H1 (cell line): Measurements from ENCODE around the gene SLC25A6. TPM values are rescaled to one million over a fixed set of nuclear protein-coding genes. Genes with fewer than 3 reads are reported as not detected.

Source experiments
- CTCF ChIA-PET: fragments of 300-600 bp; sonication (Branson Sonifier 250); formaldehyde crosslinking; loops from one replicate; lab custom pipeline; 2021; ENCODE audit not compliant: partially characterized antibody; lab: Charles Lee
- POLR2A ChIA-PET: fragments of 300-600 bp; sonication (Branson Sonifier 250); formaldehyde crosslinking; loops from one replicate; lab custom pipeline; 2021; ENCODE audit warnings: inconsistent platforms; ENCODE audit not compliant: partially characterized antibody; lab: Charles Lee
- DNase-seq, 2 experiments: peaks; one replicate each; pipeline versions ENCODE4 v3.0.0 to v3.0.0-alpha.2; 2010 to 2022; ENCODE audit warnings: low spot score in 2 of 2, low read depth in 1 of 2, mixed read lengths in 1 of 2
- FAIRE-seq: peaks from 2 replicates; lab custom pipeline; 2011; peaks lifted over from hg19 to GRCh38; lab: Jason Lieb, UNC
- H2AFZ ChIP-seq: 2 replicates; pipeline ENCODE4 v1.8.1; 2012; ENCODE audit warnings: low read length, inconsistent platforms
- H2AK5ac ChIP-seq: 2 replicates; pipeline ENCODE4 v1.6.1; 2013; ENCODE audit warnings: low read depth, low read length
- H2BK120ac ChIP-seq: replicated peaks from 2 replicates; pipeline ENCODE3; 2013; ENCODE audit warnings: low read depth, low read length, inconsistent platforms
- H2BK12ac ChIP-seq: 2 replicates; pipeline ENCODE4 v1.6.1; 2013; ENCODE audit warnings: low read depth, low read length
- H2BK15ac ChIP-seq: 2 replicates; pipeline ENCODE4 v1.6.1; 2013; ENCODE audit warnings: low read length
- H2BK20ac ChIP-seq: 2 replicates; pipeline ENCODE4 v1.6.1; 2013; ENCODE audit warnings: low read length
- H2BK5ac ChIP-seq: 2 replicates; pipeline ENCODE4 v1.6.1; 2013; ENCODE audit warnings: low read depth, low read length
- H3K14ac ChIP-seq: 2 replicates; pipeline ENCODE4 v1.6.1; 2013; ENCODE audit warnings: inconsistent platforms; ENCODE audit not compliant: insufficient read length
- H3K18ac ChIP-seq: 2 replicates; pipeline ENCODE4 v1.6.1; 2013; ENCODE audit warnings: low read length; ENCODE audit errors: extremely low read depth
- H3K23ac ChIP-seq: 2 replicates; pipeline ENCODE4 v1.6.1; 2013; ENCODE audit warnings: inconsistent platforms; ENCODE audit not compliant: insufficient read length
- H3K23me2 ChIP-seq: 2 replicates; pipeline ENCODE4 v1.6.1; 2013; ENCODE audit warnings: low read depth, low read length
- H3K27ac ChIP-seq: 2 replicates; pipeline ENCODE4 v1.6.1; 2011; ENCODE audit warnings: low read depth, low read length, inconsistent platforms
- H3K27me3 ChIP-seq, 4 experiments: replicated peaks in 1 of 4; 1 replicate in 1 of 4; 2 replicates in 3 of 4; pipeline versions ENCODE4 v1.6.1 to v1.8.1; 2011 to 2013; ENCODE audit warnings: low read length in 3 of 4, mild to moderate bottlenecking in 3 of 4, inconsistent platforms in 2 of 4, mixed read lengths in 2 of 4, moderate library complexity in 1 of 4; ENCODE audit not compliant: control insufficient read depth in 3 of 4, insufficient read depth in 3 of 4; ENCODE audit errors: extremely low read depth in 1 of 4
- H3K36me3 ChIP-seq, 4 experiments: 2 replicates each; pipeline versions ENCODE4 v1.6.1 to v1.8.1; 2011 to 2013; ENCODE audit warnings: mild to moderate bottlenecking in 4 of 4, low read length in 3 of 4, moderate library complexity in 2 of 4, control low read depth in 1 of 4, inconsistent platforms in 1 of 4; ENCODE audit not compliant: insufficient read depth in 4 of 4, control insufficient read depth in 2 of 4
- H3K4ac ChIP-seq: replicated peaks from 2 replicates; pipeline ENCODE3; 2013; ENCODE audit warnings: low read length, low read depth, mixed read lengths, inconsistent platforms; ENCODE audit not compliant: insufficient read length
- H3K4me1 ChIP-seq, 4 experiments: replicated peaks in 1 of 4; 1 replicate in 1 of 4; 2 replicates in 3 of 4; pipeline versions ENCODE4 v1.6.1 to v1.8.1; 2011 to 2013; ENCODE audit warnings: low read length in 3 of 4, inconsistent platforms in 2 of 4, mixed read lengths in 1 of 4; ENCODE audit not compliant: insufficient read depth in 4 of 4, control insufficient read depth in 3 of 4
- H3K4me2 ChIP-seq, 2 experiments: 2 replicates each; pipeline versions ENCODE4 v1.6.1 to v1.8.1; 2011 to 2013; ENCODE audit warnings: low read depth in 2 of 2, low read length in 2 of 2, control low read depth in 1 of 2, inconsistent platforms in 1 of 2, mild to moderate bottlenecking in 1 of 2; ENCODE audit not compliant: insufficient read depth in 1 of 2
- H3K4me3 ChIP-seq, 4 experiments: fragments of 200-600, 300-600 bp in 1 of 4; sonication (generic), shearing (Covaris generic), sonication (Bioruptor Twin) in 1 of 4; 2 replicates each; pipeline versions ENCODE4 v1.5.1 to v1.8.1; 2011 to 2016; ENCODE audit warnings: low read length in 4 of 4, low read depth in 3 of 4, control low read depth in 2 of 4, inconsistent platforms in 2 of 4, mild to moderate bottlenecking in 2 of 4, mixed read lengths in 1 of 4, moderate library complexity in 1 of 4; ENCODE audit not compliant: insufficient read depth in 2 of 4; ENCODE audit errors: extremely low read depth in 1 of 4
- H3K56ac ChIP-seq: replicated peaks from 2 replicates; pipeline ENCODE3; 2013; ENCODE audit warnings: low read depth, mild to moderate bottlenecking, mixed read lengths, low read length, inconsistent platforms; ENCODE audit not compliant: insufficient read length
- H3K79me1 ChIP-seq: 2 replicates; pipeline ENCODE4 v1.6.1; 2013; ENCODE audit warnings: low read depth, low read length, control low read depth
- H3K79me2 ChIP-seq, 2 experiments: 2 replicates each; pipeline versions ENCODE4 v1.6.1 to v1.8.1; 2012 to 2013; ENCODE audit warnings: low read length in 2 of 2, mild to moderate bottlenecking in 2 of 2, inconsistent platforms in 1 of 2; ENCODE audit not compliant: insufficient read depth in 2 of 2, control insufficient read depth in 1 of 2
- H3K9ac ChIP-seq, 4 experiments: replicated peaks in 1 of 4; 1 replicate in 1 of 4; 2 replicates in 3 of 4; pipeline versions ENCODE4 v1.6.1 to v1.8.1; 2011 to 2013; ENCODE audit warnings: low read depth in 3 of 4, low read length in 3 of 4, control low read depth in 2 of 4, mild to moderate bottlenecking in 2 of 4, moderate library complexity in 2 of 4, inconsistent platforms in 1 of 4; ENCODE audit errors: extremely low read depth in 1 of 4
- H3K9me3 ChIP-seq, 2 experiments: 2 replicates each; pipeline versions ENCODE4 v1.6.1 to v1.8.1; 2012 to 2013; ENCODE audit warnings: mild to moderate bottlenecking in 2 of 2, moderate library complexity in 2 of 2, control low read depth in 1 of 2, inconsistent platforms in 1 of 2, low read depth in 1 of 2, low read length in 1 of 2, mixed read lengths in 1 of 2; ENCODE audit not compliant: insufficient read depth in 2 of 2
- H4K20me1 ChIP-seq, 2 experiments: replicated peaks in 1 of 2; 2 replicates each; pipeline versions ENCODE3 to v1.8.1; 2011 to 2013; ENCODE audit warnings: inconsistent platforms in 2 of 2, low read length in 2 of 2, mild to moderate bottlenecking in 1 of 2; ENCODE audit not compliant: insufficient read depth in 2 of 2, control insufficient read depth in 1 of 2
- H4K5ac ChIP-seq: 2 replicates; pipeline ENCODE4 v1.6.1; 2013; ENCODE audit warnings: low read length, low read depth, mixed read lengths, inconsistent platforms; ENCODE audit not compliant: insufficient read length
- H4K8ac ChIP-seq: 2 replicates; pipeline ENCODE4 v1.8.0; 2013; ENCODE audit warnings: mild to moderate bottlenecking, moderate library complexity, low read length, inconsistent platforms; ENCODE audit not compliant: insufficient read depth; ENCODE audit errors: extremely low read depth
- H4K91ac ChIP-seq: replicated peaks from 2 replicates; pipeline ENCODE3; 2013; ENCODE audit warnings: low read length, mixed read lengths, inconsistent platforms; ENCODE audit not compliant: insufficient read length
- FOSL1 ChIP-seq: IDR thresholded peaks from 2 replicates; pipeline ENCODE4 v1.6.1; 2011; ENCODE audit warnings: mild to moderate bottlenecking, low read depth, low read length, moderate library complexity; ENCODE audit not compliant: insufficient read depth
- GTF2F1 ChIP-seq: IDR thresholded peaks from 2 replicates; pipeline ENCODE4 v1.6.1; 2012; ENCODE audit warnings: low read depth, low read length, improper control_type of control experiment, borderline replicate concordance
- HDAC6 ChIP-seq: IDR thresholded peaks from one replicate; pipeline ENCODE4 v1.7.1; 2012; ENCODE audit warnings: low read depth, mild to moderate bottlenecking, inconsistent platforms, low read length, moderate library complexity
- KDM5A ChIP-seq: fragments of 200-600 bp; IDR thresholded peaks from 2 replicates; pipeline ENCODE4 v1.7.1; 2012; ENCODE audit warnings: mild to moderate bottlenecking, low read length, inconsistent platforms, mixed read lengths
- POLR2A ChIP-seq, 2 experiments: IDR thresholded peaks; 1 replicate in 1 of 2; 2 replicates in 1 of 2; pipeline ENCODE4 v1.6.1; 2011; ENCODE audit warnings: low read depth in 2 of 2, low read length in 2 of 2, mild to moderate bottlenecking in 2 of 2; ENCODE audit errors: control extremely low read depth in 1 of 2
- POU5F1 ChIP-seq: IDR thresholded peaks from 2 replicates; pipeline ENCODE4 v1.6.1; 2011; ENCODE audit warnings: low read depth, mild to moderate bottlenecking, low read length, moderate library complexity
- RFX5 ChIP-seq: IDR thresholded peaks from 2 replicates; pipeline ENCODE4 v1.6.1; 2011; ENCODE audit warnings: low read depth, low read length, improper control_type of control experiment, borderline replicate concordance
- RXRA ChIP-seq: IDR thresholded peaks from 2 replicates; pipeline ENCODE4 v1.6.1; 2011; ENCODE audit warnings: low read depth, mild to moderate bottlenecking, low read length, moderate library complexity; ENCODE audit not compliant: insufficient read depth
- SUZ12 ChIP-seq: fragments of 200-600 bp; sonication (generic); IDR thresholded peaks from 2 replicates; pipeline ENCODE4 v1.6.1; 2012; ENCODE audit warnings: mild to moderate bottlenecking, inconsistent platforms, low read length, moderate library complexity, mixed read lengths
- ZNF274 ChIP-seq: IDR thresholded peaks from 2 replicates; pipeline ENCODE4 v1.7.0; 2012; ENCODE audit warnings: low read length, borderline replicate concordance; ENCODE audit errors: extremely low read depth
- WGBS, 2 experiments: shearing (Covaris generic) in 1 of 2; methylation state at CpG; one replicate each; pipeline versions ENCODE4 v1.1.6 to v1.1.7; 2013 to 2015; ENCODE audit warnings: low lambda C conversion rate in 2 of 2, mixed read lengths in 2 of 2, inconsistent platforms in 1 of 2, low coverage in 1 of 2, missing lambda C conversion rate in 1 of 2; ENCODE audit not compliant: insufficient replicate concordance in 2 of 2, insufficient coverage in 1 of 2, insufficient read length in 1 of 2; ENCODE audit errors: extremely low coverage in 1 of 2, missing lambda C conversion rate in 1 of 2; 5-methylcytosine and 5-hydroxymethylcytosine counted together
- polyA plus RNA-seq, 7 experiments: library from polyadenylated mRNA; depleted of rRNA in 3 of 7; stranded (reverse) in 5 of 7; unstranded in 2 of 7; fragments of >200 nt in 5 of 7; fragments of 200-250 nt in 2 of 7; gene quantifications; 1 replicate in 5 of 7; 2 replicates in 1 of 7; 4 replicates in 1 of 7; pipeline versions ENCODE4 v1.2.1 to v1.2.3, GENCODE V29; 2011 to 2013; ENCODE audit warnings: missing spikeins in 2 of 7, mixed read lengths in 2 of 7
- total RNA-seq: library from RNA; stranded (reverse); fragmentation: NEBNext Ultra II Directional; extraction: Animal tissue kit (Norgen Biotek cat#: 25700); gene quantifications from 2 replicates; pipeline ENCODE4 v1.2.1, GENCODE V29; 2021

Gene SLC25A6
- total and polyA plus RNA-seq, 2 of the 8 experiments (the other 6 are each of a cell fraction or from before 2014, with no cell fraction given) = 487 to 1,220 TPM

DNA sequence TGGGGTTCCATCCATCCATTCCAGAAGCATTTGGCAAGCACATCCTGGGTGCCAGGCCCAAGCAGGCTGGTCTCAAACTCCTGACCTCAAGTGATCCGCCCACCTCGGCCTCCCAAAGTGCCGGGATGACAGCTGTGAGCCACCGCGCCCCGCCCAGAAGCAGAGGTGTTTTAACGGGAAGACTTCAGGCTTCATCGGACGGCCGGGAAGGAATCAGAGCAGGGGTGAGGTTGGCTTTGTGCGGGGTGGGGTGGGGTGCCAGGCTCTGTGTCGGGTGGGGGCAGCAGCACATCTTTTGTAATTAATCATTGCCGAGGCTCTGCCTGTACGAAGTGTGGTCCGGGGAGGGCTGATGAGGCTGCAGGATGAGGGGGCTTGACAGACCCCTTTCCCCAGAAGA lies 5.1 kb upstream of the SLC25A6 start:
- H2AFZ ChIP-seq = no peak overlapping the region
- H3K27me3 ChIP-seq = no peaks in the 10 kb centered on the region
- no peaks in the 10 kb centered on the region for H3K9me3 ChIP-seq
- H3K4me1 ChIP-seq = peaks cover 0 to 14% (median 3%) of the 10 kb centered on the region in 4 experiments; a peak in 5 of 7 replicates
- no peak overlapping the region for H2AK5ac ChIP-seq
- 81% methylated on average over 14 of the region's 15 CpGs; no CpG with 5 or more reads in 1 of the 2 experiments for WGBS, 2 experiments
- TF ChIP-seq GTF2F1 (no peak), POU5F1 (no peak), SUZ12 (no peak), ZNF274 (no peak), KDM5A (no peak), POLR2A (IDR thresholded peaks at IDR 0.05; ENCODE audit: control extremely low read depth in 1 of 2, low read depth in 2 of 2, low read length in 2 of 2) (no peak), FOSL1 (no peak), RXRA (no peak), RFX5 (no peak), HDAC6 (no peak)
- H3K4me3 ChIP-seq = no peak overlapping the region
- FAIRE-seq = no peak
- no peak overlapping the region for H2BK15ac ChIP-seq
- no peak overlapping the region for H3K23ac ChIP-seq
- H3K4ac ChIP-seq = no peak overlapping the region
- no peak overlapping the region for H2BK5ac ChIP-seq
- DNase-seq = no peak
- ChIA-PET CTCF (no interaction called here), POLR2A (no interaction called here)
- no peak overlapping the region for H4K8ac ChIP-seq
- H4K5ac ChIP-seq = no peak overlapping the region
- H4K91ac ChIP-seq = no peak overlapping the region
- no peak overlapping the region for H2BK20ac ChIP-seq
- H3K27ac ChIP-seq = no peak overlapping the region
- no peak overlapping the region for H3K4me2 ChIP-seq
- H3K9ac ChIP-seq = no peak overlapping the region
- H3K36me3 ChIP-seq = peaks cover 0 to 24% (median 5%) of the 10 kb centered on the region in 4 experiments; a peak in 6 of 8 replicates
- no peak overlapping the region for H2BK12ac ChIP-seq
- no peak overlapping the region for H3K18ac ChIP-seq
- no peak overlapping the region for H2BK120ac ChIP-seq
- no peak overlapping the region for H3K14ac ChIP-seq
- peaks cover 0 to 34% of the 10 kb centered on the region in 2 experiments; a peak in 2 of 4 replicates for H3K79me2 ChIP-seq
- H4K20me1 ChIP-seq = peaks cover 9 to 24% of the 10 kb centered on the region in 2 experiments
- peaks cover 9% of the 10 kb centered on the region for H3K79me1 ChIP-seq
- no peak overlapping the region for H3K56ac ChIP-seq
- H3K23me2 ChIP-seq = peaks cover 11% of the 10 kb centered on the region; the same call in 1 of the 2 replicates
